Osteoblast (primary cell): ENCODE data around the gene RBM20. TPM values are rescaled to one million over a fixed set of nuclear protein-coding genes. Genes with fewer than 3 reads are reported as not detected.

Source experiments
- DNase-seq: peaks from one replicate; pipeline ENCODE4 v3.0.0; 2011; ENCODE audit warnings: low spot score, mixed read lengths; ENCODE audit not compliant: insufficient read length; ENCODE audit errors: missing footprints
- H2AFZ ChIP-seq: 2 replicates; pipeline ENCODE4 v1.6.0; 2011; ENCODE audit warnings: mild to moderate bottlenecking, low read length
- H3K27ac ChIP-seq: 2 replicates; pipeline ENCODE4 v1.5.1; 2011; ENCODE audit warnings: mild to moderate bottlenecking, low read depth, low read length, moderate library complexity
- H3K27me3 ChIP-seq: 2 replicates; pipeline ENCODE4 v1.6.0; 2012; ENCODE audit warnings: mild to moderate bottlenecking, control low read depth, inconsistent platforms, low read length, moderate library complexity; ENCODE audit not compliant: insufficient read depth
- H3K36me3 ChIP-seq: 2 replicates; pipeline ENCODE4 v1.5.1; 2011; ENCODE audit warnings: mild to moderate bottlenecking, low read length, control low read depth, moderate library complexity; ENCODE audit not compliant: insufficient read depth
- H3K4me1 ChIP-seq: 2 replicates; pipeline ENCODE4 v1.5.1; 2011; ENCODE audit warnings: mild to moderate bottlenecking, low read length, control low read depth, moderate library complexity; ENCODE audit not compliant: insufficient read depth
- H3K4me2 ChIP-seq: 2 replicates; pipeline ENCODE4 v1.6.0; 2011; ENCODE audit warnings: mild to moderate bottlenecking, low read length; ENCODE audit not compliant: insufficient read depth
- H3K4me3 ChIP-seq: fragments of 200-600 bp; sonication (generic); 3 replicates; pipeline ENCODE4 v1.5.1; 2012; ENCODE audit warnings: mild to moderate bottlenecking, low read length, inconsistent platforms; ENCODE audit not compliant: insufficient read depth
- H3K79me2 ChIP-seq: 2 replicates; pipeline ENCODE4 v1.6.0; 2012; ENCODE audit warnings: mild to moderate bottlenecking, low read length, control low read depth, inconsistent platforms; ENCODE audit not compliant: insufficient read depth
- H3K9me3 ChIP-seq: 2 replicates; pipeline ENCODE4 v1.5.1; 2011; ENCODE audit warnings: low read depth, low read length, control low read depth
- H4K20me1 ChIP-seq: 2 replicates; pipeline ENCODE4 v1.6.0; 2012; ENCODE audit warnings: mild to moderate bottlenecking, low read length, control low read depth; ENCODE audit not compliant: insufficient read depth
- CTCF ChIP-seq: IDR thresholded peaks from 2 replicates; pipeline ENCODE4 v1.5.1; 2011; ENCODE audit warnings: mild to moderate bottlenecking, low read depth, low read length, moderate library complexity; ENCODE audit errors: extremely low read depth
- total RNA-seq: library from RNA; depleted of rRNA; stranded (reverse); fragments of >200 nt; gene quantifications from 2 replicates; pipeline ENCODE4 v1.2.3, GENCODE V29; 2012

The RBM20 gene
- total RNA-seq, 1 donor, result not detected

GRCh38 chr10:110680273-110681020 is 36.3 kb downstream of the RBM20 start:
- no peak overlapping the region for H2AFZ ChIP-seq
- no peaks in the 10 kb centered on the region for H4K20me1 ChIP-seq
- no peak for DNase-seq
- no peak for TF ChIP-seq CTCF
- H3K4me2 ChIP-seq, result no peak overlapping the region
- peaks cover 23% of the 10 kb centered on the region for H3K27me3 ChIP-seq
- H3K4me3 ChIP-seq, result no peak overlapping the region
- H3K4me1 ChIP-seq, result no peaks in the 10 kb centered on the region
- no peaks in the 10 kb centered on the region for H3K36me3 ChIP-seq
- no peaks in the 10 kb centered on the region for H3K9me3 ChIP-seq
- H3K27ac ChIP-seq, result no peak overlapping the region
- H3K79me2 ChIP-seq, result no peaks in the 10 kb centered on the region

- Histone ChIP-seq H3K4me1 (no peaks in the 10 kb centered on the region), H4K20me1 (no peaks in the 10 kb centered on the region), H3K36me3 (no peaks in the 10 kb centered on the region), H3K27ac (no peak overlapping the region), H2AFZ (no peak overlapping the region), H3K9me3 (no peaks in the 10 kb centered on the region), H3K79me2 (no peaks in the 10 kb centered on the region), H3K4me3 (no peak overlapping the region), H3K4me2 (no peak overlapping the region), H3K27me3 (peaks cover 17% of the 10 kb centered on the region)
- TF ChIP-seq CTCF, result peak; percentile 67
- peak; percentile 86 for DNase-seq
Measured at GRCh38 chr10:110681023-110681681, 37.0 kb downstream of the RBM20 start.

DNA sequence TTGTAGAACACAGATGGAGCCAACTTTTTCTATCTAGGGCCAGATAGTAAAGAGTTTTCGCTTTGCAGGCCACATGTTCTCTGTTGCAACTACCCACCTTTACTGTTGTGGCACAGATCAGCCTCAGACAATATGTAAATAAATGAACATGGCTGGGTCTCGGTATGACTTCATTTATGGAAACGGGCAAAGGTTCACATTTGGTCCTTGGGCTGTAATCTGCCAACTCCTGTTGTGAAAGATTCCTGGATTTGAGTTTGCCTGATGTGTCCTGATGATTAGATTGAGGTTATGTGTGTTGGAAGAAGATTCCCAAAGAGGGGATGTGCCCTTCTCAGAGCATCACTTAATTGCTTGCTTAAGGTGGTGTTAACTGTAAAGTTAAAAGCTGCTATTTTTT is 38.2 kb downstream of the RBM20 start:
- Histone ChIP-seq H3K9me3 (no peaks in the 10 kb centered on the region), H3K4me2 (no peak overlapping the region), H3K79me2 (no peaks in the 10 kb centered on the region), H3K27ac (no peak overlapping the region), H4K20me1 (no peaks in the 10 kb centered on the region), H3K27me3 (peaks cover 17% of the 10 kb centered on the region), H3K4me1 (no peaks in the 10 kb centered on the region), H3K4me3 (no peak overlapping the region), H2AFZ (no peak overlapping the region), H3K36me3 (no peaks in the 10 kb centered on the region)
- no peak for DNase-seq
- no peak for TF ChIP-seq CTCF

DNA sequence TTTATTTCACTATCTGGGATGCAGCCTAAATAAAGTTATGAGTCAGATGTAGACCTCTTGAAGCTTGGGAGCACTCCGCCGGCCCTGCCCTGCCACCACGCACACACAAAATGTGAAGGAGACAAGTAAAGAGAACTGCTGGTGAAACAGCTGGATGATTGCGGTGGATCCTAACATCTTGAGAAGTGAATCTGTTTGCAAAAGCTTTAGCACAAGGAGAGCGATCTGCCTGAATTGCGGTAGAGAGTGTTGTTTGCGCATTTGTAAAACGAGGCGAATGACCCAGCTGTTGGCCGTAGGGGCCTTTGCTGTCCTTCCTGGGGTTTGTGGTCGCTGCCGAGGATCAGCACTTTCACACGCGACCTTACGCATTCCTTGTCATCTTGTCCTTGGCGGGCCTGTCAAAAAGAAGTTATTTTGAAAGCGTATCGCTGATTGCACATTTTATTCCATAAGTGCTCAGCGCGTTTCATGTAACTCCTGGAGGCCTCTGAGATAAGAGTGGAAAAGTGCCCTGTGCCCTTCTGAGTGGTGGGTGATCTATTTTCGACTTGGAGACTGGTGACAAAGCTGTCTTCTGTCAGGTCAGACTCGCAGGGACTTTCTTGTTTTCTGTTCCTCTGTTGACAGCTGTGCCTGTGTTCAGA is 40.8 kb downstream of the RBM20 start:
- no peaks in the 10 kb centered on the region for H3K4me1 ChIP-seq
- no peaks in the 10 kb centered on the region for H3K79me2 ChIP-seq
- DNase-seq, result no peak
- H2AFZ ChIP-seq, result no peak overlapping the region
- H3K4me2 ChIP-seq, result no peak overlapping the region
- TF ChIP-seq CTCF, result no peak
- no peak overlapping the region for H3K4me3 ChIP-seq
- H4K20me1 ChIP-seq, result no peaks in the 10 kb centered on the region
- peaks cover 14% of the 10 kb centered on the region for H3K27me3 ChIP-seq
- no peaks in the 10 kb centered on the region for H3K36me3 ChIP-seq
- no peaks in the 10 kb centered on the region for H3K9me3 ChIP-seq
- no peak overlapping the region for H3K27ac ChIP-seq
